Activated CD8-positive, alpha-beta memory T cell treated with anti-CD3 and anti-CD28 coated beads for 36 hours (primary cell): ENCODE results near the gene IGF2. TPM values are rescaled to one million over a fixed set of nuclear protein-coding genes. Genes with fewer than 3 reads are reported as not detected.

Experiments
- CTCF ChIA-PET: fragments of 350-600 bp; sonication (Branson Sonifier 250); formaldehyde crosslinking; loops from one replicate; lab custom pipeline; 2021; ENCODE audit warnings: antibody characterized with exemption; lab: Charles Lee
- POLR2A ChIA-PET: fragments of 350-600 bp; sonication (Branson Sonifier 250); formaldehyde crosslinking; loops from one replicate; lab custom pipeline; 2021; ENCODE audit warnings: antibody characterized with exemption; lab: Charles Lee
- total RNA-seq, 2 experiments: library from RNA; stranded (reverse); gene quantifications; one replicate each; pipeline ENCODE4 v1.2.3, GENCODE V29; 2021

IGF2 gene
- total RNA-seq, 2 experiments from 2014 or later: 9.5 to 10.7 TPM

- ChIA-PET CTCF (interaction anchor here (1.0 to 16.3 kb wide), 4 partner anchors 9 to 109 kb away, joined by 3 to 444 read pairs (median 14); no protein-coding TSS in a partner anchor), POLR2A (no interaction called here)
Measured at GRCh38 chr11:2142762-2143202, 3.6 kb upstream of the IGF2 start.

DNA sequence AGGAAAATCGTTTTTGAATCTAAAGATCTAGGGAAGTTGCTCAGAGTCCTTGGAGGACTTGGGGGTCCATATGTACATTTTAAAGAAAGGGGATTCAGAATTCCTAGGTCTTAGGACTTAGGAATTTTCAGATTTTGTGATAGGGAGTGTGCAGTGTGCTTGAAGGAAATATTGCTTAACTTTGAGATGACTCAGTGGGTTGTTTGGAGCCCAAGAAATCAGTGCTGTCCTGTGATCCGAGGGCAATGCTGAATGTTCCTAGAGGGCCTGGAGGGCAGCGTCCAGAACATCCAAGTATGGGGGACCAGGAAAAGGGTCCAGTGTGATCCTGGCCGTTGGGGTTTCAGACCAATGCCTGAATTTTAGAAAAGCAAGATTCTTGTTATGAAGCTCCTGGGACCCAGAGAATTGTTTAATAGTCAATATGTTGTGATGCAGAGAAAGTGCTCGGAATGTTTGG is 3.1 kb upstream of the IGF2 start:
- ChIA-PET CTCF (interaction anchor here (0.6 to 16.3 kb wide), 5 partner anchors 9 to 109 kb away, joined by 3 to 444 read pairs (median 7); no protein-coding TSS in a partner anchor), POLR2A (no interaction called here)

DNA sequence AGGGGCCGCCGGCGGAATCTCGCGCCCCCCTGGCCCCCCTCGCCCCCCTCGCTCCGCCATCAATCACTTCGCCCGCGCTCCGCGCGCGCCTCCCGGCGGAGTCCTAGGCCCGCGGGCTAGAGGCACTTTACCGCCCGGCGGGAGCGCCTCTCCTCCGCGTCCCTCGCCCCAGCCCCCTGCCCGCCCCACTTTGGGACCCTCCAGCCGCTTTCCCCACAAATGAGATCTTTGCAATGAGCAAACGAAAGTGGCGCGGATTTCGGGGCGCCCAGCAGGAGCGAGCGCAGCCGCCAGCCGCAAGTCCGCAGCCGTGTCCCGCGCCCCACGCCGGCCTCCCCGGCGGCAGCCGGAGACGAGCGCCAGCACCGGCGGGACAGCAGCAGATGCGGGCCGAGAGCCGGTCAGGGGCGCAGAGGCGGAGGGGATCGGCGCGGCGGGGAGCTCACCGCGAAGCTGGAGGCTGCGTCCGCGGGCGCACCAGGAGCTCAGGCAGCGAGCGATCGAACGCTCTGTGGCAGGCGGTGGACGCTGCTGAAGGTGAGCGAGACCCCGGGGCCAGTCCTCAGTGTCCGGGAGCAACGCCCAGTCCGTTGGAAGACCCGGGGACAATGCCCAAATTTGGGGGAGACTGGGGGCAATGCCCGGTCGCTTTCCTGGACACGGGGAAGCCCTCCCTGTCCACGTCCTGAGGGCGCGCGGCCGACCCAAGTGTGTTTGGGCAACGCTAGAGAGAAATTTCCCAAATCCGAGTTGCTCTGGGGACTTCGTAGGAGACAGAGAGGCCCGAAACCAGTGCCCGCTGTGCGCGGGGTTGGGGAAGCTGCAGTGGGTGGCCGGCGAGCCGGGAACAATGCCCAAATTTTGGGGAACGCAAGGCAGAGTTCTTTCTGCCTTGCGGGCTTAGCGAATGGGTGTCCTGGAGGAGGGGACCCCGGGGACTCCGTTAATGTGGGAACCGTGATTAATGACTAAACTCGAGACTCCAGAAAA is 1.5 kb upstream of the IGF2 start:
- ChIA-PET CTCF (interaction anchor here (1.2 to 8.8 kb wide), 4 partner anchors 9 to 103 kb away, joined by 5 to 46 read pairs (median 13); no protein-coding TSS in a partner anchor), POLR2A (interaction anchor here (0.8 kb wide), 1 partner anchor 63 kb away, joined by 5 read pairs; no protein-coding TSS in a partner anchor)

DNA sequence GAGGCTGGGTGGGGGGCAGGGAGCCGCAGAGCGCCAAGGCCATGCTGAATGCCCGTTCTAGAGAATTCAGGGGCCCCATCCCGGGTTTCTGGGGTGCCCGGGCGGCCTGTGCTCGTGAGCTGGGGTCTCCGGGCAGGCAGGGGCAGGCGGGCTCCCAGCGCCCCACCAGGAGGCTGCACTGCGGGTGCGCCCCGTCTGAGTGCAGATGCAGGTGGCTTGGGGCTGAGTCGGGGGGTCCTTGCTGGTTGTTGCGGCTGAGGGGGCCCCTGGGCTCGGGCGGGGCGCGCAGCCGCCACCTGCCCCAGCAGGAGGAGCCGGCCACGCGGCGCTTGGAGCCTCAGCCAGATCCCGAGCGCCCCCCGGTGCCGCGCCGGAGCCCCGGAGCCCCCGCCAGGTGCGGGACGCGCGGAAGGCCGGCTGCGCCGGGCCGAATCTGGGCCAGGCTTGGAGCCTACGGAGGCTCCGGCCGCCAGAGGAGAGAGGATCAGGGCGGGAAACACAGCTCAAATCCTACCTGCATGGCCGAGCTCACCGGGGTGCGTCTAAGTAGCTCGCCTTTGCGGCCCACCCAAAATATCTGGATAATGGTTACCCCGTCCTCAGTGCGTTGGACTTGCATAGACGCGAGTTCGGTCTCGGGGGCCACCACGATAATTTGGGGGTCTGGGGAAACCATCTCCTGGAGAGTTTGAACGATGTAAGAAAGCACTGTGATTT is 590 bp upstream of the IGF2 start:
- ChIA-PET POLR2A (no interaction called here), CTCF (interaction anchor here (1.2 to 8.8 kb wide), 3 partner anchors 10 to 63 kb away, joined by 3 to 46 read pairs (median 5); no protein-coding TSS in a partner anchor)

DNA sequence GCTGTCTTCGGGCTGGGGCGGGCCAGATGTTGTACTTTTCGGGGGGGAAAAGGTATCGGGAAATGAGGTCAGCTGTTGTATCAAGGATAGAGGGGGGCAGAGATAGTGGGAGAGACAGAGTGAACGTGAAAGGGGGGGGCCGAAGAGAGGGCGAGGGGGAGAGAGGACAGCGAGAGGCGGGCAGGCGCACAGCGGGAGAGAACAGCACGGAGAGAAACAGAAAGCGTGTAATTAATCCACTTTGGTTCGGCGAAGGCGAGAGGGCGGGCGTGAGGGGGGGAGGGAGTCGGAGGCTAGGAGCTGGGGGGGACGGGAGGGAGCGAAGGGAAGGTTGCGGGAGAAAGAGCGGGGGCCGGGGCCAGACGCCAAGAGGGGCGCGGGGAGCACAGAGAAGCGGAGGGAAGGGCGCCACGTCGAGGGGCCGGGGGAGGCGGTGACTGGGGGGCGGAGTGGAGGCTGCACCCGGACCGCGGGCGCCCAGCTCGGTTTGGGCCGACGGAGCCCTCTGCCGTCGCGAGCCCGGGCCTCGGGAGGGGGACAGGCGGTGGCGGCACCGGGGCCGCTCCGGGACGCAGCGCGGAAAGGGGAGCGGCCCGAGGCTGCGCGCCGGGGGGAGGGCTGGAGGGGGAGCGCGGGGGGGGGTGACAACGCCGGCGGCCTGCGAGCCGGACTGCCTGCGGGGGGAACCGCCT is 612 bp downstream of the IGF2 start:
- ChIA-PET POLR2A (no interaction called here), CTCF (interaction anchor here (0.6 to 8.8 kb wide), 4 partner anchors 12 to 390 kb away, joined by 3 to 46 read pairs (median 3); no protein-coding TSS in a partner anchor)

DNA sequence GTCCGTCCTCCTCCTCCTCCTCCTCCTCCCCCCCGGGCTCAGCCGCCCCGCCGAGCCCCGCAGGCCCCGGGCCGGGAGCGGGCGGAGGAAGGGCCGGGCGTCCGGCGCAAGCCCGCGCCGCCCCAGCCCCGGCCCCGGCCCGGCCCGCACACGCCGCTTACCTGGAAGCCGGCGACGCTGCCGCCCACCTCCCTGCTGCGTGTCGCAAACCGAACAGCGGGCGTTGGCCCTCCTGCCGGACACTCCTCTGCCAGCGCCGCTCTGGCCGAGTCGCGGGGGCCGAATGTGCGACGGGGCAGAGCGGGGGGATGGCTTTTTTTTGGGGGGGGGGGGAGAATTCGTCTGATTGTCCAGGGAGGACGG is 1.1 kb downstream of the IGF2 start:
- CTCF ChIA-PET: interaction anchor here (0.6 to 8.8 kb wide), 3 partner anchors 12 to 389 kb away, joined by 3 to 46 read pairs (median 3); no protein-coding TSS in a partner anchor
- POLR2A ChIA-PET: no interaction called here

- POLR2A ChIA-PET: no interaction called here
- CTCF ChIA-PET: interaction anchor here (0.6 to 8.8 kb wide), 2 partner anchors 13 to 389 kb away, joined by 3 to 46 read pairs; no protein-coding TSS in a partner anchor
Measured at GRCh38 chr11:2137202-2138067, 1.8 kb downstream of the IGF2 start.

DNA sequence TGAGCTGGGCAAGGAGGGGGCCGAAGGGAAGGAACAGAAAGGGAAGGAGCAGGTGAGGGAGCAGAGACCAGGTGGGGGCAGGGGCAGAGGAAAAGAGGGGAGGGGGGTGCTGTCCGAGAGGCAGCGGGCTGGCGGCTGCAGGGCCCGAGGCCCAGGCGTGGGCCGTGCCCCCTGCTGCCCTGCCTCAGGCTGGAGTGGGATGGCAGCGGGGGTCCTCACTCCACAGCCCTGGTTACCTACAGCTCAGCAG is 2.3 kb downstream of the IGF2 start:
- CTCF ChIA-PET: interaction anchor here (8.8 kb wide), 1 partner anchor 13 kb away, joined by 46 read pairs; no protein-coding TSS in a partner anchor
- POLR2A ChIA-PET: interaction anchor here (0.7 kb wide), 1 partner anchor 96 kb away, joined by 3 read pairs; no protein-coding TSS in a partner anchor

GRCh38 chr11:2136209-2136951 is 2.8 kb downstream of the IGF2 start:
- ChIA-PET POLR2A (interaction anchor here (0.7 kb wide), 1 partner anchor 96 kb away, joined by 3 read pairs; no protein-coding TSS in a partner anchor), CTCF (interaction anchor here (8.8 kb wide), 1 partner anchor 14 kb away, joined by 46 read pairs; no protein-coding TSS in a partner anchor)

DNA sequence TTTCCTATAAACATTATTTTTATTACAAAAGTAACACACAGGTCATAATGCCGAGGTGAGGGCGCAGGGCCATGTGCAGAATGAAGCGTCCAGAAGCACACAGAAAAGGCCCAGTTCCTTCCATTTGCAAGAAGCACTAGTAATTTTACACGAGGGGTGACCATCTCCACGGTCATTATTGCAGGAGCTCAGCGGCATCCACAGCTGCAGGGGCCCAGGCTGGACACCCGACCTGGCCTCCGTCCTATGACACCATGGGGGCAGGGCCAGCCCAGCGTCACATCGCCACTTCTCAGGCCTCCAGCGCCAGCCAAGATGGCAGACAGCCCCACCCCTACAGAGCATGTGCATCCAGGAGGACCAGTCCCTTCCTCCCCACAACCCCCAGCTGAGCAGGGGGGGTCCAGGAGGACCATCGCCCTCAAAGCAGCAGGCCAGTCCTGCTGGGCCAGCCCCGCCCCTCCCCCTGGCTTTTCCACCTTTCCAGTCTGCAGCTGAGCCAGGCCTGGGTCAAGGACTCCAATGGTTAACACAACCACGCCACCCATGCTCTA is 3.5 kb downstream of the IGF2 start:
- POLR2A ChIA-PET: interaction anchor here (0.6 kb wide), 1 partner anchor 8 kb away, joined by 3 read pairs; no protein-coding TSS in a partner anchor
- CTCF ChIA-PET: interaction anchor here (0.9 to 8.8 kb wide), 2 partner anchors 14 to 61 kb away, joined by 4 to 46 read pairs; no protein-coding TSS in a partner anchor

- ChIA-PET POLR2A (interaction anchor here (0.6 kb wide), 1 partner anchor 9 kb away, joined by 3 read pairs; no protein-coding TSS in a partner anchor), CTCF (interaction anchor here (0.9 to 8.8 kb wide), 2 partner anchors 15 to 60 kb away, joined by 4 to 46 read pairs; no protein-coding TSS in a partner anchor)
Measured at GRCh38 chr11:2135018-2135569, 4.1 kb downstream of the IGF2 start.

DNA sequence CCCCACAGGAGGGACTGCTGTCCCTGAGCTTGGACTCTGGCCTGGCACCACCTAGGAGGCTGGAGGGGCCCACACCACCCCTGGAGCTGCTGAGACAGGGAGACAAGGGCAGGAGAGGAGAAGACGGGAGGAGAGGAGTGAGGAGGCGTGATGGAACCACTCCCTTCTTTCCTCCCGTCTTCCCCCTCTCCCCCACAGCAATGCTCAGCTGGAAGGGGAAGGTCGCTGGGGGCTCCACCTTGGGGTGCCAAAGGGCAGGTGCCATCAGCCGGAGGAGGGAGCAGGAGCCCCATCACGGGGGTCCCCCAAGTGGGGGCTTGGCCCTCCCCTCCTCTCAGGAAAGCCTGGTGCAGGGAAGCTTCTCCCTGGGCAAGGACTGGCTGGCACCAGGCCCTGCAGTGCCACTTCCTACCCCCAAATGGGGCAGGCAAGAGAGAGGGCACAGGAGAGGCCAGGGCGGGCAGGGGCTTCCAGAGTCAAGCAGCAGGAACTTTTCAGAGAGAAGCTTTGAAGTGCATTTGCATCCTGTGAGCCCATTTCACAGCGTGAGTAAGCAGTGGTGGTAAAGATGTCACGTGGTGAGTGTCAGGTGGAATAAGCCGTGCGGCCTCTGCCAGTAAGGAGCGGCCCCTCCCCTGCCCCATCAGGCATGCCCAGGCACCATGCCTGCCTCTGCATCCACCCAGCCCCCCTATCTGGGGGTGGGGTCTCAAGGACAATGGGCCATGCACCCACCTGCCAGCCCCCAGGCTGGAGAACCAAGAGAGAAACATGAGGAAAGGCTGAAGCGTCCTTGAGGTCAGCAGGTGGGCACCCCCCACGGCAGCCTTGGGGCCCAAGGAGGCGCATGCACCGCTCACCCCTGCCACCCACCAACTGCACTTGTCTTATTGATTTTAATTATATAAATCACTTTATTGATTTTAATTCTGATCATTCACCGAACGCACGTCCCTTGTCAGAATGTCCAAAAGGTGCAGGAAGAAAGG is 4.9 kb downstream of the IGF2 start:
- ChIA-PET POLR2A (no interaction called here), CTCF (interaction anchor here (0.9 to 8.8 kb wide), 2 partner anchors 16 to 60 kb away, joined by 4 to 46 read pairs; no protein-coding TSS in a partner anchor)

DNA sequence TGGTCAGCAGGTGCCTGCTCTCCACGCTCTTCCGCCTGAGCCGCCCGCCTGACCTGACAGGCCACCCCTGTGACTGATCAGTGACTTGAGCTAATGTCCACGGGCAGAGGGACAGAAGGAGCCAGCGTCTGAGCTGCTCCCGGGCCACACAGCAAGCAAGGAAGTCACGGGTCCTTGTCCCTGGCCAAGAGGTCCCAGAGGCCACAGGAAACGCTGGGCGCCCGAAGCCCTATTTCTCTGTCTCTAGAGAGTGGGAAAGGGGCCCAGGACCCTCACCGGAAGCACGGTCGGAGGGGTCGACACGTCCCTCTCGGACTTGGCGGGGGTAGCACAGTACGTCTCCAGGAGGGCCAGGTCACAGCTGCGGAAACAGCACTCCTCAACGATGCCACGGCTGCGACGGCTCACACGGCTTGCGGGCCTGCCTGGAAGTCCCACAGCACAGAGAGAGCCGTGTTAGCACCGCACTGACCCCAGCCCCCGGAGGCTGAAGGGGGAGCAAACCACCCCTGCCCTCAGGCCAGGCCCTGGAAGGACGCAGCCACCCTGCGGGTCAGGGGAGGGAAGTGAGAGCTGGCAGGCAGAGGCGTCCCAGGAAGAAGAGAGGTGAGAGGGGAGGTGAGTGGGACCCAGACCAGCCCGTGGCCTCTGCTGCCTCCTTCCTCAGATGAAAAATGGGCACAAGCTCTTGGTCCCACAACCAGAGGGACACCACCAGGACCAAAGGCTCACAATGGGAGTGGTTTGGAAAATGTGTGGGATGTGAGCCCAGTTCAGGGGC is 5.8 kb downstream of the IGF2 start:
- ChIA-PET POLR2A (no interaction called here), CTCF (interaction anchor here (8.8 kb wide), 1 partner anchor 17 kb away, joined by 46 read pairs; no protein-coding TSS in a partner anchor)

GRCh38 chr11:2132874-2133240 is 6.3 kb downstream of the IGF2 start:
- ChIA-PET POLR2A (no interaction called here), CTCF (interaction anchor here (8.8 kb wide), 1 partner anchor 17 kb away, joined by 46 read pairs; no protein-coding TSS in a partner anchor)
